ENCODE measurements around the gene KCNK5.

The KCNK5 gene

GRCh38 chr6:39213195-39213920 is 15.9 kb downstream of the KCNK5 start:
- H3K9me2 ChIP-seq (replicated peaks; ENCODE audit: insufficient read depth, low read length): no peaks in the 10 kb centered on the region
- no peaks in the 10 kb centered on the region for H3K36me3 ChIP-seq (ENCODE audit: low read length)
- no peaks in the 10 kb centered on the region for H3K79me2 ChIP-seq (ENCODE audit: insufficient read depth, low read length)
- no peak overlapping the region for H2AFZ ChIP-seq (ENCODE audit: low read depth, low read length, severe bottlenecking)
- H3K4me2 ChIP-seq (ENCODE audit: low read depth, low read length, poor library complexity, severe bottlenecking): no peak overlapping the region
- TF ChIP-seq CTCF (IDR thresholded peaks at IDR 0.05; ENCODE audit: insufficient read depth, low read length, poor library complexity, severe bottlenecking) (no peak), EZH2phosphoT487 (conservative IDR thresholded peaks at IDR 0.05; ENCODE audit: low read length) (no peak)
- no peak overlapping the region for H3K9ac ChIP-seq (ENCODE audit: low read length)
- H3K27ac ChIP-seq (ENCODE audit: low read depth, low read length): no peak overlapping the region
- H3K9me3 ChIP-seq (ENCODE audit: insufficient read depth, low read length): no peaks in the 10 kb centered on the region
- no peaks in the 10 kb centered on the region for H3F3A ChIP-seq (ENCODE audit: insufficient read depth)
- no peaks in the 10 kb centered on the region for H4K20me1 ChIP-seq (ENCODE audit: low read depth, low read length)
- no peak overlapping the region for H3K4me3 ChIP-seq (ENCODE audit: insufficient read depth, low read length, poor library complexity, severe bottlenecking)
- H3K27me3 ChIP-seq (ENCODE audit: low read length): peaks cover 3% of the 10 kb centered on the region; the same call in 1 of the 2 replicates

- Histone ChIP-seq H3K27me3 (ENCODE audit: low read length) (peaks cover 3% of the 10 kb centered on the region; the same call in 1 of the 2 replicates), H3K27ac (ENCODE audit: low read depth, low read length) (no peak overlapping the region), H4K20me1 (ENCODE audit: low read depth, low read length) (no peaks in the 10 kb centered on the region), H3F3A (ENCODE audit: insufficient read depth) (no peaks in the 10 kb centered on the region), H3K4me3 (ENCODE audit: insufficient read depth, low read length, poor library complexity, severe bottlenecking) (no peak overlapping the region), H3K9me2 (replicated peaks; ENCODE audit: insufficient read depth, low read length) (no peaks in the 10 kb centered on the region), H3K79me2 (ENCODE audit: insufficient read depth, low read length) (no peaks in the 10 kb centered on the region), H2AFZ (ENCODE audit: low read depth, low read length, severe bottlenecking) (no peak overlapping the region), H3K9ac (ENCODE audit: low read length) (no peak overlapping the region), H3K36me3 (ENCODE audit: low read length) (no peaks in the 10 kb centered on the region), H3K9me3 (ENCODE audit: insufficient read depth, low read length) (no peaks in the 10 kb centered on the region), H3K4me2 (ENCODE audit: low read depth, low read length, poor library complexity, severe bottlenecking) (no peak overlapping the region)
- no peak for TF ChIP-seq EZH2phosphoT487 (conservative IDR thresholded peaks at IDR 0.05; ENCODE audit: low read length)
- TF ChIP-seq CTCF (IDR thresholded peaks at IDR 0.05; ENCODE audit: insufficient read depth, low read length, poor library complexity, severe bottlenecking): no peak
These were observed 18.1 kb downstream of the KCNK5 start for GRCh38 chr6:39211183-39211582.

- no peak overlapping the region for H3K4me2 ChIP-seq (ENCODE audit: low read depth, low read length, poor library complexity, severe bottlenecking)
- H3K9me3 ChIP-seq (ENCODE audit: insufficient read depth, low read length): no peaks in the 10 kb centered on the region
- no peaks in the 10 kb centered on the region for H4K20me1 ChIP-seq (ENCODE audit: low read depth, low read length)
- no peak overlapping the region for H3K27ac ChIP-seq (ENCODE audit: low read depth, low read length)
- H3K9ac ChIP-seq (ENCODE audit: low read length): no peak overlapping the region
- H2AFZ ChIP-seq (ENCODE audit: low read depth, low read length, severe bottlenecking): no peak overlapping the region
- no peaks in the 10 kb centered on the region for H3K79me2 ChIP-seq (ENCODE audit: insufficient read depth, low read length)
- H3K27me3 ChIP-seq (ENCODE audit: low read length): no peaks in the 10 kb centered on the region; the same call in 1 of the 2 replicates
- no peaks in the 10 kb centered on the region for H3K9me2 ChIP-seq (replicated peaks; ENCODE audit: insufficient read depth, low read length)
- no peaks in the 10 kb centered on the region for H3K36me3 ChIP-seq (ENCODE audit: low read length)
- H3K4me3 ChIP-seq (ENCODE audit: insufficient read depth, low read length, poor library complexity, severe bottlenecking): no peak overlapping the region
- no peaks in the 10 kb centered on the region for H3F3A ChIP-seq (ENCODE audit: insufficient read depth)
- TF ChIP-seq EZH2phosphoT487 (conservative IDR thresholded peaks at IDR 0.05; ENCODE audit: low read length) (no peak), CTCF (IDR thresholded peaks at IDR 0.05; ENCODE audit: insufficient read depth, low read length, poor library complexity, severe bottlenecking) (no peak)
These were observed 18.8 kb downstream of the KCNK5 start for GRCh38 chr6:39210450-39210849.
